GM06990 (cell line): ENCODE data around the gene CIC.
A peak's percentile ranks its signal among the peaks of the same experiment; 100 is the strongest.

Experiments
- DNase-seq: peaks from one replicate; pipeline ENCODE4 v3.0.0-alpha.2; 2011; ENCODE audit not compliant: insufficient read length; ENCODE audit errors: extremely low read depth
- H3K27me3 ChIP-seq: replicated peaks from 2 replicates; pipeline ENCODE4 v1.6.0; 2011; ENCODE audit warnings: low read length; ENCODE audit not compliant: control insufficient read depth, insufficient read depth
- H3K36me3 ChIP-seq: 2 replicates; pipeline ENCODE4 v1.5.1; 2011; ENCODE audit warnings: low read length; ENCODE audit not compliant: control insufficient read depth, insufficient read depth
- H3K4me3 ChIP-seq: replicated peaks from 2 replicates; pipeline ENCODE4 v1.5.1; 2011; ENCODE audit warnings: low read depth, mild to moderate bottlenecking, control low read depth, low read length
- TF ChIP-seq, protein P1 (sequence below): IDR thresholded peaks from 2 replicates; pipeline ENCODE4 v1.5.1; 2011; ENCODE audit warnings: low read length, control low read depth, mild to moderate bottlenecking, inconsistent platforms; ENCODE audit not compliant: insufficient read depth, poor library complexity, severe bottlenecking

The CIC gene

DNA sequence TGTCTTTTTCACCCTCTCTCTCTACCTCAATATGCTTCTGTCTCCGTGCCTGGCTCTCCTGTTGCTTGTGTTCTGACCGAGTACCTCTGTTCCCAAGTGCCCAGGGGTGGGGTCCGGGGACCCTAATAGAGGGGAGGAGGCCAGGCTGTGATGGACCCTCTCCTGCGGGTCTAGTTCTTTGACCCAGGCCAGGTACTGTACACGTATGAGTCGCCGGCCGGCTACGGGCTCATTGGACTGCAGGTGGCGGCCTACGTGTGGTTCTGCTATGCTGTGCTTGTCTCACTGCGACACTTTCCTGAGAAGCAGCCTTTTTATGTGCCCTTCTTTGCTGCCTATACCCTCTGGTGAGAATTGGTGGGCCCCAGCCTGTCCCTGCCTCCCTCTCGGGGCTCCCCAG lies 48.5 kb downstream of the CIC start:
- H3K27me3 ChIP-seq = no peaks in the 10 kb centered on the region; the same call in 1 of the 2 replicates
- no peak for DNase-seq
- no peak overlapping the region for H3K4me3 ChIP-seq
- TF ChIP-seq, protein P1, sequence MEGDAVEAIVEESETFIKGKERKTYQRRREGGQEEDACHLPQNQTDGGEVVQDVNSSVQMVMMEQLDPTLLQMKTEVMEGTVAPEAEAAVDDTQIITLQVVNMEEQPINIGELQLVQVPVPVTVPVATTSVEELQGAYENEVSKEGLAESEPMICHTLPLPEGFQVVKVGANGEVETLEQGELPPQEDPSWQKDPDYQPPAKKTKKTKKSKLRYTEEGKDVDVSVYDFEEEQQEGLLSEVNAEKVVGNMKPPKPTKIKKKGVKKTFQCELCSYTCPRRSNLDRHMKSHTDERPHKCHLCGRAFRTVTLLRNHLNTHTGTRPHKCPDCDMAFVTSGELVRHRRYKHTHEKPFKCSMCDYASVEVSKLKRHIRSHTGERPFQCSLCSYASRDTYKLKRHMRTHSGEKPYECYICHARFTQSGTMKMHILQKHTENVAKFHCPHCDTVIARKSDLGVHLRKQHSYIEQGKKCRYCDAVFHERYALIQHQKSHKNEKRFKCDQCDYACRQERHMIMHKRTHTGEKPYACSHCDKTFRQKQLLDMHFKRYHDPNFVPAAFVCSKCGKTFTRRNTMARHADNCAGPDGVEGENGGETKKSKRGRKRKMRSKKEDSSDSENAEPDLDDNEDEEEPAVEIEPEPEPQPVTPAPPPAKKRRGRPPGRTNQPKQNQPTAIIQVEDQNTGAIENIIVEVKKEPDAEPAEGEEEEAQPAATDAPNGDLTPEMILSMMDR = no peak
- no peaks in the 10 kb centered on the region for H3K36me3 ChIP-seq

DNA sequence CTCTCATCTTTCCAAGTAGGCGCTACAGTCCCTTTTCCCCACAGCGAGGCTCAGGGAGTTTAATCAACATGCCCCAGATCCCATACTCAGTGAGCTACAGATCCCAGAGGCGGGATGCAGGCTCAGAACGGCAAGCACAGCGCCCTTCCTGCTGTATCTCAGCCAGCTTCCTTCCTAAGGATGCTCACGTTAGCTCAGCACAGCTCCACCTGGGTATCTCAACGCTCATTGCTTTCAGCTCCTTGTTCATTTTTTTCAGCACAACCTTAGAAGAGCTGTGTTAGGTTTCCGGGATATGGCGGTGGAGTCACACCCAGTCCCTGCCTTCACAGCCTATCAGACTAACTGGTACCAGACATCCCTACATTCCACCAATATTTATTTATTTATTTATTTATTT lies 53.3 kb downstream of the CIC start:
- no peak for DNase-seq
- H3K27me3 ChIP-seq = no peaks in the 10 kb centered on the region; the same call in 1 of the 2 replicates
- H3K4me3 ChIP-seq = no peak overlapping the region
- no peaks in the 10 kb centered on the region for H3K36me3 ChIP-seq
- TF ChIP-seq, protein P1 = no peak

DNA sequence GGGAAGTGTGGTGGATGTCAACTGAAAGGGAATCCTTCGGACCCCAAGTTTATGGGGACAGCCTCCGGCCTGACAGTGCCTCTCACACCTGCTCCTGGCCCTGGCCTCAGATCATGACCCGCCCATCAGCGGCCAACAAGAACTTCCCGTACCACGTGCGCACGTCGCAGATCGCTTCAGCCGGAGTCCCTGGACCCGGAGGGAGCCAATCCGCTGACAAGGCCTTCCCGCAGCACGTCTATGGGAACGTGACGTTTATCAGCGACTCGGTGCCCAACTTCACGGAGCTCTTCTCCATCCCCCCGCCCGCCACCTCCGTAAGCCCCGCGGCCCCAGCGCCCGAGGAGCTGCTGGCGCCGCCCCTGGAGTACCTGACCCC lies 54.4 kb downstream of the CIC start:
- Histone ChIP-seq H3K27me3 (no peaks in the 10 kb centered on the region; the same call in 1 of the 2 replicates), H3K4me3 (no peak overlapping the region), H3K36me3 (no peaks in the 10 kb centered on the region)
- TF ChIP-seq, protein P1 = no peak
- DNase-seq = no peak

DNA sequence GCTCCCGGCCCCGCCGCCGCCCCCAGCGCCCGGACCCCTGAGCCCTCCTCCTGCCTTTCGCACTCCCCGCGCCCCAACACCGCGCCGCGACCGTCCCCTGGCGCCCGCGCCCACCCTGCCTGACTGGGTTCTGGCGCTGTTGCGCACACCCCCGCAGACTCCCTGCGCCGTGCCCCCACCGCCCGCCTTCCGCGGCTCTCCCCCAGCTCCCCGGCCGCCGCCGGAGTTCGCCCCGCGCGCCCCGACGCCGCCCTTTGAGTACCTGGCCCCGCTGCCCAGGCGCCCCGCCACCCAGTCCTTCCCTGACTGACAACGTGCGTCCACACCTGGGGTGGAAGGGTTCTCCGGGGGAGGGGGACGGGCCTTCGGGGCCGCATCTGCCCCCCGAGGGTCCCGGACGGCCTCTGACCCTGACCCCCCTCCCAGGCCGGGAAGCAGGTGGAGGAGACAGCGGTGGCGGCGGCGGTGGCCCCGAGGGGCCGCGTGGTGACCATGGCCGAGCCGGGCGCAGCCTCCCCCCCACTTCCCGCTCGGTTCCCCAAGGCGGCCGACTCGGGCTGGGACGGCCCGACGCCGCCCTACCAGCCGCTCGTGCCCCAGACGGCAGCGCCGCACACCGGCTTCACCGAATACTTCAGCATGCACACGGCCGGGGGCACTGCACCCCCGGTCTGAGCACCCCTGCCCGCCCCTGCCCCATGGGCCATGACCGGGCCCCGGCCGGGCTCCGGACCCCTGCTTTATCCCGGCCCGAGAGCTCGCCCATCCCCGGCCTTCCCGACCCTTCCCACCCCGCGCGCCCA lies 55.0 kb downstream of the CIC start:
- Histone ChIP-seq H3K36me3 (no peaks in the 10 kb centered on the region), H3K27me3 (no peaks in the 10 kb centered on the region; the same call in 1 of the 2 replicates), H3K4me3 (peak overlapping the region; percentile 53; the same call in 1 of the 2 replicates)
- no peak for DNase-seq
- TF ChIP-seq, protein P1 = no peak

DNA sequence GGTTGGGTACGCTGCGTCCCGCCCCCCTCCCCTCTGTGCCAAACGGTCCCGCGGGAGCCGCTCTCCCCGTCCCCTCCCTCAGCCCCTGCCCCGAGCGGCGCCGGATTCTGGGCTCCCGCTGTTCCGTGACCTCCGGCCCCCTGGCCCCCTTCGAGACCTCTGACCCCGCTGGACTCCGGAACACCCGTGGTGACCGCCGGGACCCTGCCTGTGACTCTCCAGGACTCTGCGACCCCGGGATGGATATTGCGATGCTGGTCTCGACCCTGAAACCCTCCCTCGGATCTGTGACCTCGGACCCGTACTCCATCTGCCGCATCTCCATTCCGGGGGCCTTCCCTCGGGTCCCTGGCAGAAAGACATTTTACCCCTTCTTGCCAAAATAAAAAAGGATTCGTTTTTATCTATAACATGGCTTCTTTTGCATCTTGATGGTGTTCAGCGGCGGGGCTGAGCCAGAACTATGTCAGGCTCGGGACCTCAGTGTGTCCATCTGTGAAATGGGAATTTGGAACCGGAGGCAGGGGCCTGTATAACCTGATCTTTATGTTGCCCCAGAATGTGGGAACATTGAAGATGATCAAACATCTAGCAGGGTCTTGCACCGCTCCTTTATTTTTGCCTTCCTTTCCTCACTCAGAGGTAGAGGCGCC lies 55.7 kb downstream of the CIC start:
- no peak for DNase-seq
- TF ChIP-seq, protein P1 = no peak
- H3K4me3 ChIP-seq = peak overlapping the region; percentile 53
- H3K36me3 ChIP-seq = no peaks in the 10 kb centered on the region
- no peaks in the 10 kb centered on the region; the same call in 1 of the 2 replicates for H3K27me3 ChIP-seq
